Left ventricle myocardium superior (tissue), 1 donor: ENCODE data around the gene ADGRL2. TPM values are rescaled to one million over a fixed set of nuclear protein-coding genes. Genes with fewer than 3 reads are reported as not detected.
"Not testable (repeated sequence)": the region's sequence is repeated elsewhere in the genome, so short reads cannot be mapped to it uniquely, and the experiment has no call there.

ENCODE experiments used
- ATAC-seq: fragments of 200-7000 bp; cut with Tn5 transposase; one replicate; pipeline ENCODE4 v1.9.1; 2020; ENCODE audit warnings: mild to moderate bottlenecking, moderate library complexity
- DNase-seq: peaks from one replicate; pipeline ENCODE4 v3.0.0-alpha.2; 2020
- intact Hi-C: fragments of 100-400 bp; cut with micrococcal nuclease; formaldehyde crosslinking; loops from one replicate; pipeline ENCODE4 v1.11.0; 2022
- total RNA-seq: library from RNA; stranded (reverse); fragmentation: NEBNext Ultra II Directional; extraction: Animal tissue kit (Norgen Biotek cat#: 25700); gene quantifications from one replicate; pipeline ENCODE4 v1.2.1, GENCODE V29; 2021
- donor health status: DM: no; HTN: yes; CAD: no; lungs with severe emphysema.

The ADGRL2 gene
- total RNA-seq, 1 donor from 2014 or later = 48.1 TPM

GRCh38 chr1:81878538-81878937 lies 77.8 kb downstream of the ADGRL2 start:
- no peak for DNase-seq
- intact Hi-C loops = no loop called here
- no peak for ATAC-seq

GRCh38 chr1:81880781-81881180 lies 80.0 kb downstream of the ADGRL2 start:
- intact Hi-C loops = no loop called here
- no peak for ATAC-seq
- no peak for DNase-seq

GRCh38 chr1:81885291-81885690 lies 84.6 kb downstream of the ADGRL2 start:
- DNase-seq (no peak), ATAC-seq (no peak)
- intact Hi-C loops = no loop called here

GRCh38 chr1:81886292-81886691 lies 85.6 kb downstream of the ADGRL2 start:
- DNase-seq, ATAC-seq, intact Hi-C loops: not testable (repeated sequence)

- DNase-seq (no peak), ATAC-seq (no peak)
- intact Hi-C loops = no loop called here
Observed at GRCh38 chr1:81887421-81888144, 86.8 kb downstream of the ADGRL2 start.

GRCh38 chr1:81889166-81889565 lies 88.4 kb downstream of the ADGRL2 start:
- intact Hi-C loops = no loop called here
- ATAC-seq = no peak
- DNase-seq = no peak

- ATAC-seq (no peak), DNase-seq (no peak)
- intact Hi-C loops = no loop called here
Observed at GRCh38 chr1:81894867-81895266, 94.1 kb downstream of the ADGRL2 start.

GRCh38 chr1:81899214-81899821 lies 98.6 kb downstream of the ADGRL2 start:
- intact Hi-C loops = no loop called here
- ATAC-seq (no peak), DNase-seq (no peak)

- no peak for ATAC-seq
- intact Hi-C loops = no loop called here
Observed at GRCh38 chr1:81907575-81907974, 106.8 kb downstream of the ADGRL2 start.

GRCh38 chr1:81912383-81912782 lies 111.6 kb downstream of the ADGRL2 start:
- intact Hi-C loops = no loop called here
- no peak for ATAC-seq
- DNase-seq = no peak

More at GRCh38 chr1:81907575-81907974, 106.8 kb downstream of the ADGRL2 start:
- no peak for DNase-seq

GRCh38 chr1:81915937-81916336 lies 115.2 kb downstream of the ADGRL2 start:
- intact Hi-C loops = no loop called here
- ATAC-seq (no peak), DNase-seq (no peak)

GRCh38 chr1:81920245-81920740 lies 119.6 kb downstream of the ADGRL2 start:
- peak; percentile 90 for ATAC-seq
- peak; percentile 40 for DNase-seq
- intact Hi-C loops = no loop called here

GRCh38 chr1:81920886-81921285 lies 120.2 kb downstream of the ADGRL2 start:
- DNase-seq = no peak
- intact Hi-C loops = no loop called here

GRCh38 chr1:81921344-81921743 lies 120.6 kb downstream of the ADGRL2 start:
- DNase-seq (no peak), ATAC-seq (peak; percentile 56)
- intact Hi-C loops = no loop called here

More at GRCh38 chr1:81920886-81921285, 120.2 kb downstream of the ADGRL2 start:
- no peak for ATAC-seq

- ATAC-seq (peak; percentile 29), DNase-seq (no peak)
- intact Hi-C loops = no loop called here
Observed at GRCh38 chr1:81921851-81922462, 121.2 kb downstream of the ADGRL2 start.

GRCh38 chr1:81922955-81923354 lies 122.2 kb downstream of the ADGRL2 start:
- ATAC-seq = no peak
- intact Hi-C loops = no loop called here
- no peak for DNase-seq

GRCh38 chr1:81929106-81929505 lies 128.4 kb downstream of the ADGRL2 start:
- DNase-seq = no peak
- no peak for ATAC-seq
- intact Hi-C loops = no loop called here

GRCh38 chr1:81936853-81937252 lies 136.1 kb downstream of the ADGRL2 start:
- DNase-seq (no peak), ATAC-seq (peak; percentile 27)
- intact Hi-C loops = loop anchor here (10.0 kb wide), 1 partner anchor 112 kb away; no protein-coding TSS in a partner anchor

- ATAC-seq (peak; percentile 77), DNase-seq (no peak)
- intact Hi-C loops = loop anchor here (10.0 kb wide), 1 partner anchor 113 kb away; no protein-coding TSS in a partner anchor
Observed at GRCh38 chr1:81937791-81938450, 137.2 kb downstream of the ADGRL2 start.

GRCh38 chr1:81948495-81948894 lies 147.8 kb downstream of the ADGRL2 start:
- no peak for DNase-seq
- ATAC-seq = no peak
- intact Hi-C loops = no loop called here
